HepG2 (cell line): ENCODE results near the gene CTNNA3. TPM values are rescaled to one million over a fixed set of nuclear protein-coding genes. Genes with fewer than 3 reads are reported as not detected.

Experiments
- ATAC-seq: fragments of 200-7000 bp; cut with Tn5 transposase; 3 replicates; pipeline ENCODE4 v1.9.1; 2020; ENCODE audit warnings: mild to moderate bottlenecking, moderate library complexity
- BruUV-seq: library from RNA; stranded (reverse); fragments of 400-500 nt; replicated peaks from 2 replicates; lab custom pipeline; 2021; lab: Mats Ljungman, UMichigan
- CTCF ChIA-PET: fragments of 300-600 bp; formaldehyde crosslinking; extraction: SDS; loops from one replicate; lab custom pipeline; 2021; ENCODE audit warnings: low total read pairs, inconsistent platforms, low intra/inter-chr PET ratio; lab: Yijun Ruan, JAX
- POLR2A ChIA-PET: fragments of 350-600 bp; sonication (Branson Sonifier 250); formaldehyde crosslinking; loops from one replicate; lab custom pipeline; 2020; ENCODE audit warnings: antibody characterized with exemption, inconsistent platforms; lab: Yijun Ruan, JAX
- DNase-seq: peaks from one replicate; pipeline ENCODE4 v3.0.0-alpha.2; 2015; ENCODE audit warnings: low spot score
- FAIRE-seq: peaks from 3 replicates; lab custom pipeline; 2011; peaks lifted over from hg19 to GRCh38; lab: Jason Lieb, UNC
- H2AFZ ChIP-seq: one replicate; pipeline ENCODE4 v1.6.1; 2011; ENCODE audit warnings: low read length, inconsistent platforms
- H3K27ac ChIP-seq: fragments of 300-600 bp; 3 replicates; pipeline ENCODE4 v1.8.0; 2011; ENCODE audit warnings: mixed run types, mild to moderate bottlenecking, mixed read lengths, low read length, inconsistent platforms; ENCODE audit not compliant: insufficient read depth; ENCODE audit errors: extremely low read length
- H3K27me3 ChIP-seq, 2 experiments: fragments of 200-600 bp in 1 of 2; 2 replicates in 1 of 2; 3 replicates in 1 of 2; pipeline versions ENCODE4 v1.6.0 to v1.8.0; 2011; ENCODE audit warnings: low read length in 2 of 2, mild to moderate bottlenecking in 2 of 2, moderate library complexity in 2 of 2, inconsistent platforms in 1 of 2; ENCODE audit not compliant: insufficient read depth in 2 of 2, control insufficient read depth in 1 of 2
- H3K36me3 ChIP-seq, 2 experiments: fragments of 200-600 bp in 1 of 2; replicated peaks in 1 of 2; 2 replicates in 1 of 2; 3 replicates in 1 of 2; pipeline versions ENCODE4 v1.5.1 to v1.8.0; 2011; ENCODE audit warnings: low read length in 2 of 2, inconsistent platforms in 1 of 2; ENCODE audit not compliant: insufficient read depth in 2 of 2, control insufficient read depth in 1 of 2
- H3K4me1 ChIP-seq: 2 replicates; pipeline ENCODE4 v1.5.1; 2012; ENCODE audit warnings: low read length, inconsistent platforms; ENCODE audit not compliant: insufficient read depth
- H3K4me2 ChIP-seq: 2 replicates; pipeline ENCODE4 v1.6.0; 2011; ENCODE audit warnings: low read depth, low read length, inconsistent platforms
- H3K4me3 ChIP-seq, 3 experiments: fragments of 200-600 bp in 1 of 3; sonication (generic), shearing (Covaris generic) in 1 of 3; replicated peaks in 1 of 3; 2 replicates each; pipeline ENCODE4 v1.5.1; 2011 to 2016; ENCODE audit warnings: low read length in 3 of 3, inconsistent platforms in 2 of 3, low read depth in 2 of 3, mild to moderate bottlenecking in 2 of 3, control low read depth in 1 of 3, mixed read lengths in 1 of 3; ENCODE audit not compliant: insufficient read depth in 1 of 3
- H3K79me2 ChIP-seq: one replicate; pipeline ENCODE4 v1.6.1; 2011; ENCODE audit warnings: low read length, inconsistent platforms; ENCODE audit not compliant: insufficient read depth
- H3K9ac ChIP-seq: 2 replicates; pipeline ENCODE4 v1.6.0; 2011; ENCODE audit warnings: mild to moderate bottlenecking, low read depth, low read length, inconsistent platforms; ENCODE audit not compliant: insufficient read depth
- H3K9me3 ChIP-seq: 2 replicates; pipeline ENCODE4 v1.5.1; 2012; ENCODE audit warnings: mild to moderate bottlenecking, low read length
- H4K20me1 ChIP-seq: 2 replicates; pipeline ENCODE4 v1.6.0; 2011; ENCODE audit warnings: inconsistent platforms, mild to moderate bottlenecking, low read length, moderate library complexity; ENCODE audit not compliant: insufficient read depth
- GATA4 ChIP-seq: sonication (generic); IDR thresholded peaks from 2 replicates; pipeline ENCODE4 v1.6.1; 2016; ENCODE audit warnings: antibody characterized with exemption, low read depth, borderline replicate concordance
- HDAC6 ChIP-seq: fragments of 200-600 bp; sonication (generic); IDR thresholded peaks from 2 replicates; pipeline ENCODE4 v1.7.0; 2017; ENCODE audit warnings: mild to moderate bottlenecking, antibody characterized with exemption, low read length, low read depth
- KDM2A ChIP-seq: sonication (generic); formaldehyde crosslinking; IDR thresholded peaks from 2 replicates; pipeline ENCODE4 v1.4.0; 2020; ENCODE audit warnings: low read depth, missing genetic modification reagents, borderline replicate concordance
- KMT2A ChIP-seq: sonication (generic); formaldehyde crosslinking; IDR thresholded peaks from 2 replicates; pipeline ENCODE4 v1.4.0; 2020; ENCODE audit warnings: missing genetic modification reagents
- MAFF ChIP-seq: IDR thresholded peaks from 2 replicates; pipeline ENCODE4 v1.6.1; 2011; ENCODE audit warnings: low read depth, low read length, improper control_type of control experiment
- PAWR ChIP-seq: sonication (generic); formaldehyde crosslinking; IDR thresholded peaks from 2 replicates; pipeline ENCODE4 v1.4.0; 2020; ENCODE audit warnings: missing genetic modification reagents, mild to moderate bottlenecking, borderline replicate concordance
- PRPF4 ChIP-seq: fragments of 200-400 bp; formaldehyde crosslinking; IDR thresholded peaks from 2 replicates; pipeline ENCODE4 v1.6.1; 2016; ENCODE audit warnings: low read length, low read depth; ENCODE audit not compliant: poor library complexity, severe bottlenecking
- RFX1 ChIP-seq: fragments of 450-650 bp; IDR thresholded peaks from 2 replicates; pipeline ENCODE4 v1.6.1; 2017
- SATB2 ChIP-seq: sonication (generic); formaldehyde crosslinking; IDR thresholded peaks from 2 replicates; pipeline ENCODE4 v1.5.0; 2020; ENCODE audit warnings: missing genetic modification reagents
- SMC3 ChIP-seq: IDR thresholded peaks from 2 replicates; pipeline ENCODE4 v1.6.1; 2011; ENCODE audit warnings: low read length, improper control_type of control experiment
- XBP1 ChIP-seq: sonication (generic); formaldehyde crosslinking; IDR thresholded peaks from 2 replicates; pipeline ENCODE4 v1.5.0; 2020; ENCODE audit warnings: missing genetic modification reagents
- ZBTB3 ChIP-seq: sonication (generic); formaldehyde crosslinking; IDR thresholded peaks from 2 replicates; pipeline ENCODE4 v1.4.0; 2020; ENCODE audit warnings: low read depth, mild to moderate bottlenecking, moderate library complexity, missing genetic modification reagents, borderline replicate concordance
- ZBTB49 ChIP-seq: sonication (generic); formaldehyde crosslinking; IDR thresholded peaks from 2 replicates; pipeline ENCODE4 v1.4.0; 2020; ENCODE audit warnings: missing genetic modification reagents, borderline replicate concordance
- ZNF260 ChIP-seq: sonication (generic); formaldehyde crosslinking; IDR thresholded peaks from 2 replicates; pipeline ENCODE4 v1.4.0; 2020; ENCODE audit warnings: missing genetic modification reagents, low read depth, mild to moderate bottlenecking, borderline replicate concordance
- ZNF30 ChIP-seq: sonication (generic); formaldehyde crosslinking; IDR thresholded peaks from 2 replicates; pipeline ENCODE4 v1.5.0; 2020; ENCODE audit warnings: mild to moderate bottlenecking, missing genetic modification reagents
- ZNF552 ChIP-seq: sonication (generic); formaldehyde crosslinking; IDR thresholded peaks from 2 replicates; pipeline ENCODE4 v1.9.0; 2022; ENCODE audit warnings: missing genetic modification reagents, mild to moderate bottlenecking, borderline replicate concordance
- ZNF777 ChIP-seq: sonication (generic); formaldehyde crosslinking; IDR thresholded peaks from 2 replicates; pipeline ENCODE4 v1.4.0; 2020; ENCODE audit warnings: missing genetic modification reagents
- WGBS: methylation state at CpG from one replicate; pipeline ENCODE4 v1.1.6; 2017; ENCODE audit warnings: low lambda C conversion rate; 5-methylcytosine and 5-hydroxymethylcytosine counted together
- in situ Hi-C: cut with HindIII; loops from 2 replicates; pipeline ENCODE4 v1.10.0; 2017; ENCODE audit warnings: low pct_unique_long_range_greater_than_20kb; ENCODE audit not compliant: extremely low pct_ligation_motif_present
- intact Hi-C: fragments of 100-400 bp; cut with micrococcal nuclease; formaldehyde crosslinking; loops from one replicate; pipeline ENCODE4 v1.10.0; 2022; ENCODE audit not compliant: unreplicated experiment
- polyA plus RNA-seq, 8 experiments: library from polyadenylated mRNA; depleted of rRNA in 3 of 8; stranded (reverse) in 7 of 8; unstranded in 1 of 8; fragments of >200 nt; fragmentation: Illumina TruSeq in 4 of 8; extraction: Trizol in 4 of 8; gene quantifications; 2 replicates each; pipeline versions ENCODE4 v1.2.1 to v1.2.3, GENCODE V29; 2011 to 2016; ENCODE audit warnings: low read depth in 4 of 8, missing spikeins in 1 of 8, mixed read lengths in 1 of 8; ENCODE audit not compliant: insufficient read depth in 1 of 8
- total RNA-seq, 5 experiments: library from RNA; depleted of rRNA; stranded (reverse); fragments of >200 nt; fragmentation: Illumina TruSeq; extraction: Trizol; gene quantifications; 2 replicates each; pipeline ENCODE4 v1.2.3, GENCODE V29; 2016; ENCODE audit warnings: low read depth in 1 of 5

CTNNA3 gene
- total and polyA plus RNA-seq, 2 of the 13 experiments (the other 11 are each of a cell fraction or from before 2014, with no cell fraction given): not detected

- Histone ChIP-seq H3K9me3 (no peaks in the 10 kb centered on the region), H3K79me2 (no peaks in the 10 kb centered on the region), H3K9ac (no peak overlapping the region), H3K4me1 (no peaks in the 10 kb centered on the region), H3K4me2 (no peak overlapping the region), H4K20me1 (no peaks in the 10 kb centered on the region), H3K27me3 (no peaks in the 10 kb centered on the region; a peak in 1 of 5 replicates), H3K4me3 (no peak overlapping the region), H3K36me3 (no peaks in the 10 kb centered on the region), H2AFZ (no peak overlapping the region), H3K27ac (no peak overlapping the region)
- no peak for ATAC-seq
- no peak for DNase-seq
- 38% methylated on average over 4 of the region's 4 CpGs for WGBS
- intact Hi-C loops (no loop called here), in situ Hi-C loops (no loop called here)
- BruUV-seq: no TSS peak
- ChIA-PET CTCF (no interaction called here), POLR2A (no interaction called here)
- no peak for TF ChIP-seq ZBTB49
- TF ChIP-seq ZNF552 (CRISPR knock-in tag): no peak
- TF ChIP-seq PRPF4: no peak
- TF ChIP-seq ZNF777 (CRISPR knock-in tag): no peak
- TF ChIP-seq MAFF: no peak
- TF ChIP-seq SATB2 (CRISPR knock-in tag): no peak
- no peak for TF ChIP-seq GATA4
- TF ChIP-seq HDAC6: no peak
- TF ChIP-seq ZNF30 (CRISPR knock-in tag): no peak
- TF ChIP-seq XBP1 (CRISPR knock-in tag): no peak
- TF ChIP-seq KMT2A: no peak
- no peak for TF ChIP-seq SMC3
- no peak for TF ChIP-seq KDM2A (CRISPR knock-in tag)
- TF ChIP-seq ZBTB3 (CRISPR knock-in tag): no peak
- no peak for TF ChIP-seq ZNF260 (CRISPR knock-in tag)
- TF ChIP-seq RFX1: no peak
- TF ChIP-seq PAWR (CRISPR knock-in tag): no peak
- FAIRE-seq: no peak
Observed at GRCh38 chr10:67297637-67298181, 398.3 kb downstream of the CTNNA3 start.
